ENCODE results near the gene ZBTB46.

Gene ZBTB46

GRCh38 chr20:63769891-63770474 is 61.1 kb downstream of the ZBTB46 start:
- TF ChIP-seq CTCF (conservative IDR thresholded peaks at IDR 0.05) (no peak), ZFX (IDR thresholded peaks at IDR 0.05) (no peak)
- H3K27ac ChIP-seq, result no peak overlapping the region

GRCh38 chr20:63768591-63769515 is 62.2 kb downstream of the ZBTB46 start:
- TF ChIP-seq ZFX (IDR thresholded peaks at IDR 0.05) (no peak), CTCF (conservative IDR thresholded peaks at IDR 0.05) (no peak)
- H3K27ac ChIP-seq, result no peak overlapping the region

- H3K27ac ChIP-seq, result no peak overlapping the region
- no peak for TF ChIP-seq ZFX (IDR thresholded peaks at IDR 0.05)
- TF ChIP-seq CTCF (conservative IDR thresholded peaks at IDR 0.05), result no peak
These were observed 63.2 kb downstream of the ZBTB46 start for GRCh38 chr20:63767886-63768285.

GRCh38 chr20:63767456-63767855 is 63.6 kb downstream of the ZBTB46 start:
- TF ChIP-seq ZFX (IDR thresholded peaks at IDR 0.05) (no peak), CTCF (conservative IDR thresholded peaks at IDR 0.05) (no peak)

GRCh38 chr20:63766695-63767426 is 64.2 kb downstream of the ZBTB46 start:
- no peak overlapping the region for H3K27ac ChIP-seq

More at GRCh38 chr20:63767456-63767855, 63.6 kb downstream of the ZBTB46 start:
- no peak overlapping the region for H3K27ac ChIP-seq

GRCh38 chr20:63765902-63766301 is 65.2 kb downstream of the ZBTB46 start:
- TF ChIP-seq ZFX (IDR thresholded peaks at IDR 0.05) (no peak), CTCF (conservative IDR thresholded peaks at IDR 0.05) (no peak)
- no peak overlapping the region for H3K27ac ChIP-seq

More at GRCh38 chr20:63766695-63767426, 64.2 kb downstream of the ZBTB46 start:
- no peak for TF ChIP-seq ZFX (IDR thresholded peaks at IDR 0.05)
- no peak for TF ChIP-seq CTCF (conservative IDR thresholded peaks at IDR 0.05)

Measured in C4-2B (cell line).